ENCODE measurements around the gene MDFI. TPM values are rescaled to one million over a fixed set of nuclear protein-coding genes. Genes with fewer than 3 reads are reported as not detected.

The MDFI gene
- total RNA-seq, 4 donors from 2014 or later = 0.26 to 1.1 TPM; not detected in 2

- Histone ChIP-seq H3K27ac (no peak overlapping the region), H3K27me3 (no peaks in the 10 kb centered on the region), H3K4me1 (no peaks in the 10 kb centered on the region), H3K4me3 (no peak overlapping the region), H3K36me3 (no peaks in the 10 kb centered on the region), H3K9me3 (no peaks in the 10 kb centered on the region)
- intact Hi-C loops (cut with DNase I; ENCODE audit: low total_unique reads) (no loop called here), in situ Hi-C loops (cut with MboI; ENCODE audit: low sequenced_read_pairs in 4 of 4) (loop anchor here in 1 of 4 donors (10.0 kb wide), 1 partner anchor 70 kb away; no protein-coding TSS in a partner anchor)
- no peak for DNase-seq
- ATAC-seq = no peak
- TF ChIP-seq CTCF (IDR thresholded peaks at IDR 0.05 in 4 of 5, conservative IDR thresholded peaks at IDR 0.05 in 1 of 5) (no peak), POLR2A (IDR thresholded peaks at IDR 0.05) (no peak)
Observed at GRCh38 chr6:41674231-41675000, 36.1 kb downstream of the MDFI start.

GRCh38 chr6:41675176-41675775, 37.0 kb downstream of the MDFI start:
- DNase-seq = no peak
- Histone ChIP-seq H3K9me3 (no peaks in the 10 kb centered on the region), H3K27me3 (no peaks in the 10 kb centered on the region), H3K36me3 (no peaks in the 10 kb centered on the region), H3K4me3 (no peak overlapping the region), H3K27ac (no peak overlapping the region), H3K4me1 (no peaks in the 10 kb centered on the region)
- intact Hi-C loops (cut with DNase I; ENCODE audit: low total_unique reads) (no loop called here), in situ Hi-C loops (cut with MboI; ENCODE audit: low sequenced_read_pairs in 4 of 4) (loop anchor here in 1 of 4 donors (10.0 kb wide), 1 partner anchor 70 kb away; no protein-coding TSS in a partner anchor)
- TF ChIP-seq CTCF (IDR thresholded peaks at IDR 0.05 in 4 of 5, conservative IDR thresholded peaks at IDR 0.05 in 1 of 5) (no peak), POLR2A (IDR thresholded peaks at IDR 0.05) (no peak)
- no peak for ATAC-seq

GRCh38 chr6:41675992-41676391, 37.7 kb downstream of the MDFI start:
- H3K4me1 ChIP-seq = no peaks in the 10 kb centered on the region
- H3K27ac ChIP-seq = no peak overlapping the region
- intact Hi-C loops (cut with DNase I; ENCODE audit: low total_unique reads) (no loop called here), in situ Hi-C loops (cut with MboI; ENCODE audit: low sequenced_read_pairs in 4 of 4) (loop anchor here in 1 of 4 donors (10.0 kb wide), 1 partner anchor 71 kb away; no protein-coding TSS in a partner anchor)
- H3K27me3 ChIP-seq = no peaks in the 10 kb centered on the region
- no peaks in the 10 kb centered on the region for H3K36me3 ChIP-seq
- TF ChIP-seq POLR2A (IDR thresholded peaks at IDR 0.05) (no peak), CTCF (IDR thresholded peaks at IDR 0.05 in 4 of 5, conservative IDR thresholded peaks at IDR 0.05 in 1 of 5) (no peak)
- H3K9me3 ChIP-seq = no peaks in the 10 kb centered on the region
- no peak overlapping the region for H3K4me3 ChIP-seq
- no peak for DNase-seq
- ATAC-seq = no peak

- Histone ChIP-seq H3K27me3 (no peaks in the 10 kb centered on the region), H3K27ac (no peak overlapping the region), H3K36me3 (no peaks in the 10 kb centered on the region), H3K9me3 (no peaks in the 10 kb centered on the region), H3K4me1 (no peaks in the 10 kb centered on the region), H3K4me3 (no peak overlapping the region)
- intact Hi-C loops (cut with DNase I; ENCODE audit: low total_unique reads) = no loop called here
- in situ Hi-C loops (cut with MboI; ENCODE audit: low sequenced_read_pairs in 4 of 4) = loop anchor here in 1 of 4 donors (10.0 kb wide), 1 partner anchor 72 kb away; no protein-coding TSS in a partner anchor
- DNase-seq (peak in 1 of 2 donors; percentile 1), ATAC-seq (no peak)
- no peak for TF ChIP-seq CTCF (IDR thresholded peaks at IDR 0.05 in 4 of 5, conservative IDR thresholded peaks at IDR 0.05 in 1 of 5)
- no peak for TF ChIP-seq POLR2A (IDR thresholded peaks at IDR 0.05)
Observed at GRCh38 chr6:41676431-41676830, 38.2 kb downstream of the MDFI start.
